Stimulated activated CD4-positive, alpha-beta T cell treated with anti-CD3 and anti-CD28 coated beads, Interleukin-15, amount 100 ng/mL, for 24 hours (primary cell): Measurements from ENCODE around the gene CFAP54.

Experiments used
- DNase-seq: peaks from one replicate; pipeline ENCODE4 v3.0.0-alpha.2; 2020

The CFAP54 gene

DNA sequence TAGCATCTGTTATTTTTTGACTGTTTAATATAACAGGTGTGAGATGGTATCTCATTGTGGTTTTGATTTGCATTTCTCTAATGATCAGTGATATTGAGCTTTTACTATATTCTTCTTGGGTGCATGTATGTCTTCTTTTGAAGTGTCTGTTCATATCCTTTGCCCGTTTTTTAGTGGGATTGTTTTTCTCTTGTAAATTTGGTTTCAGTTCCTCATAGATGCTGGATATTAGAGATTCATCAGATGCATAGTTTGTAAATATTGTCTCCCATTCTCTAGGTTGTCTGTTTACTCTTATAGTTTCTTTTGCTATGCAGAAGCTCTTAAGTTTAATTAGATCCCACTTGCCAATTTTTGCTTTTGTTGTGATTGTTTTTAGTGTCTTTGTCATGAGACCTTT, 368.8 kb downstream of the CFAP54 start:
- no peak for DNase-seq

DNA sequence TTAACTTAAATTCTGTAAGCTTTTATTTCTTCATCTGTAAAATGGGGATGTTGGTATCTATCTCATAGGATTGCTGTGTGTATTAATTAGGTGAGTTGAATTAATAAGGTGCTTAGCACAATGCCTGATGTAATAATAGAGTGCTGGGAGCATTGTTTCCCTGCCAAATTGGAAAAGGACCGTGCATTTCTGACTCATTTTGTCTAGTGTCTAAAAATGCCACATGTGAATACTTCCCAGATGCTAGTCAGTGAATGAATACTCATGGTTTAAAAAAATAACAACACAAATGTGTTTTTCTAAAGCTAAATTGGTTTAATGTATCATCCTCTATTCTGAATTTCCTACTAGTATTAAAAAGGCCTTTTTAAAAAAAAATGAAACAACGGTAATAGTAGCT, 372.3 kb downstream of the CFAP54 start:
- no peak for DNase-seq

DNA sequence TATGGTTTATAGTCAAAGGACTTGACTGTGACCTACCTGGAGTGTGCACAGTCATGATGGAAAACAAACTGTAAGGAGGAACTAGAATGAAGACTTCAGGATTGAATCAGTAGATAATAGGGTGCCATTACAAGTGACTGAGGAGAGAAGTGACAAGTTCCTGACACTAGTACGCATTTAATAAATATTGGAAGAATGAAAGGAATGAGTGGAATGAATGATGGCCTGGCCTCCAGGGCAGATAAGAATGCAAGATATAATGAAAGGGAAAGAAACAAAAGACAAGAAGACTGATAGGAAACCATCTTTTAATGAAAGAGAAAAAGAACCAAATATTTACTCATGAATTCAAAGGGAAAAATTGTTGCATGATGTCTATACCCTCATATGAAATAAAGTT, 372.9 kb downstream of the CFAP54 start:
- DNase-seq = no peak

DNA sequence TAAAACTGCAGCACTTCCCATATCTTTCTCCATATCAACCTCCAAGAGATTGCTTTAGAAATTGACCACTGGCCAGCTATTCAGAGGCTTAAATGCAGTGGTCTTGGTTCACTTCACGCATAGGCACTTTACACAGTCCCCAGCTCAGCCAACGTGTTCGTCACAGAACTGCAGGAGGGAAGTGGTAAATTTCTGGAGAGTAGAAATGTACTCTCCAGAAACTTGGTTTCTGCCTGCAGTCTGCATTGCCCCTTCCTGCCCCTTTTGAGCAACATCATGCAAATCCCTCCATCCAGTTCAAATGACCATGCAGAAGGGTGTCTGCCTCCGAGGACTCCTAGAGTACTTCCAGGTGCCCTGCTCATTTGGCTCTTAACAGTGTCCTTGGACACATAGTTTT, 375.0 kb downstream of the CFAP54 start:
- DNase-seq = no peak

DNA sequence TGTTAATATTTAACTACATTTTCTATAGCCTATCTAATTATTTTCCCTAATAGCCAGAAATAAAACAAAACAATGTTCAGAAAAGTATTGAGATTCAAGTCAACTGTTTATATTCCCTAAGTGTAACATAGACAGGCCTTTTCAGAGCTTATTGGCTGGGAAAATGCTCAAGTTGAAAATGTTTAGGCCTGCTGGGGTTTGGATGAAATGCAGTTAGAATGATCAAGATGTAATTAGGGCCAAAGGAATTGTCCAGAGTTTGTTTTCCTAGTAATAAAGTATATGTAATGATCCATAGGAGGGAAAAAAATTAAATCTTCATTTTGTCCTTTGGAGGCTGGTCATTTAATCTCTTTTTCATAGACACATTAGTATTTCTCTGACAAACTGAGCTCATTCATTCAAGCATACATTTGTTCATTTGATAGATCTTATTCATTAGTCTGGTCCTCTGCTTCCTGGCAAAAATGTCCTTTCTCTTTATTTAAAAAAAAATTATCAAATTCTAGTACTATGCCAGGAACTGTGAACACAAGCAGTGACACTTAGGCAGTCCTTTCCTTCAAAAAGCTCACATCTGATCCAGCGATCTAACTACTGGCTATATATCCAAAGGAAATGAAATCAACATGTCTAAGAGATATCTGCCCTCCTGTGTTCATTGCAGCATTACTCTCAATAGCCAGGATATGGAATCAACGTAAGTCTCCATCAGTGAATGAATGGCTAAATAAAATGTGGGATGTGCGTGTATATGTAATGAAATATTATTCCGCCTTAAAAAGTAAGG, 377.6 kb downstream of the CFAP54 start:
- no peak for DNase-seq

DNA sequence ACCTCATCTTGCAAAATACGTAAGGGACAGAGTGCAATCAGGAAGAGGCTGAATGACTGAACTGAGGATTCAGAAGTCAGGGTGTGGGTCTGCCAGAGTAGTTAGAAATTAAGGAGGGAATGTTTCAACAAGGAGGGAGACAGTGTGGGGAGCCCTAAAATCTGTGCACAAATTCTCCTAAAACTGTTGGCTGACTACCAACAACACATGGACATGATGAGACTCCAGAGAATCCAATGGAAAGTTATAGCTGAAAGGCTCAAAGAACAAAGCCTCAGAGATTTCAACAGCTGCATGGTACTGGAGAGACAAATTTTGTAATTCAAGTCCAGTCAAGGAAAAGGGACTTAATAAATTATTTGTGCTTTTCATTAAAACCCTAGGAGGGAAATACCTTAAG, 381.6 kb downstream of the CFAP54 start:
- no peak for DNase-seq

DNA sequence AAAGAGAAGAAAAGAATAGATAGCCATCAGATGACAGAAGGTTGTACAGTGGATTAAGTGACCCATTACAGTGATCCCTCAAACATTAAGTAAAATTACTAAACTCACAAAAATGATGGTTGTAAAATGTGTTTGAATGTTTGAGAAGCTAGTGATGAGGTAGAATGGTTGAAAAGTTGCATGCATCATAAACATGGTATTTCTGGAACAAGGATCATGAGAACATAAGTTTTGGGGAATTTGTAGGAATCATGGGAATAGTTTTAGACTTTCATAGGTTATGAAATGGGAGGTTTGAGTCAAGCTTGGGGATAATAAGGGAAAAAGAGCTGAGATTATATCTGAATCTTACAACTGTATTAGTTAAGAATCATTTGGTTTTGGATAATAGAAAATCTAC, 383.6 kb downstream of the CFAP54 start:
- DNase-seq = no peak

DNA sequence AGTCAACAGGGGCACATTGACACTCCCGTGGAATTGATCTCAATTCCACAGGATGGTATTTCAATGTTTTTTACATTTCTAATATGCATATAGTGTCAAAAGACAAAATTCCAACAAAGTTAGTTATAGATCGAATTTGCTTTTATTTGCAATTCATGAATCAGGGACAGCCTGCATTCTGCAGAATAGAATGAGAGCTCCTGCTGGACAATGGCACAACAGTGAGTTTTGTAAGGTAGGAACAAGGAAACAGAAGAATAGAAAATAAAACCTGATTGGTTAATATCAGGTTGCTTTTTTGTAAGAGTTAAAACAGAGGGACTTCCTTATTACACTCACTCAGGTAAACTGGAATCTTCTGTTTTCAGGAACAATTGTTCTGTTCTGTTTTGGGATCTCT, 384.8 kb downstream of the CFAP54 start:
- no peak for DNase-seq

DNA sequence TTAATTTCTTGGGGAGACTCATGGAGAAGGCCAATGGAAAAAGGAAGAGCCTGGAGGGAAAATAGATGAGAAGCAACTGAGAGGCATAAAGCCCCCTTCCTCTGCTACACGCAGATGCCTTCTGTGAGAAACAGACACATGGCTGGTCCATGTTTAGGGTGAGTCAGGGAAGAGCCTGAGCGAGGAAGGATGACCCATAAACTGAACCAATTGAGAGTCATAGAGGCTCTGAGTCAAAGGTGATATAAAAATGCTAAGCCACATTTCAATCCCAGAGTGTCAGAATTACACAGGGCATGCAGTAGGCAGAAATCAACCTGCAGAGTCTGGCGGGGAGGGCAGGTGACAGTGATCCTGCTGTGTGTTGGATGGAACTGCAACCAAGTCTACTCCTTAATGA, 387.6 kb downstream of the CFAP54 start:
- no peak for DNase-seq

DNA sequence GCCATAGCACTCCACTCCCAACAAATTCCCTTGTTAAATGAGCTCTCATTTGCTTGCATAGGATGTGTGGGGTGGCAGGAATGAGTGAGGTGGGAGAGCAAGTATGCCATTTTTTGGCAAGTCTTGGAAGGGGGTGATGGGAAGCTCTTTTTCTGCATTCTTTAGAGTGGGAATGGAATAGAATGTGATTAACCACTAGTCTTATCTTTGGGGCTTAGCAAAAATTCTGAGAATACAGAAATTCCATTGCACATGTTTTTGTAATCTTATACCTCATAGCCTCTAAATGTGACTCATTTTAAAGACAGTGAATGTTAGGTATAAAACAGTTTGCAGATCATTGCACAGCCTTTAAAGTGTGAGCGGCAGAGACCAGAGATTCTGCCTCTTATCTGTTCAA, 389.3 kb downstream of the CFAP54 start:
- no peak for DNase-seq

DNA sequence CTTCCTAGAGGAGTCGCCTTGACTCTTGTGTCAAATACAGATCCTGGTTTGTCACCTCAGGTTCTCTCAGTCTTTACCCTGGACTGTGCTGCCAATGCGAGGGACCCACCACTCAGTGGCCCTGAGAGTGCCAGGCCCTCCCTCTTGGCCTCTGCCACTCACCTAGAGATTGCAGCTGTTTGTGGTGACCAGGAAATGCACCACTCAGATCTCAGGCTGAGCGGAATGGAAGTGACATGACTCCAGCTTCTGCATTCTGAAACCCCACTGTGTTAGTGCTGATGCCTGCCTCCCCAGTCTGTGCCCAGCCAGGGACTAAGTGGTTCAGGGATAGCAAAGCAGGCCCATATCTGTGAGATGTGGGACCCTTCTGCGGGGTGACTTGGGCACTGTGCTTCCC, 389.9 kb downstream of the CFAP54 start:
- no peak for DNase-seq

DNA sequence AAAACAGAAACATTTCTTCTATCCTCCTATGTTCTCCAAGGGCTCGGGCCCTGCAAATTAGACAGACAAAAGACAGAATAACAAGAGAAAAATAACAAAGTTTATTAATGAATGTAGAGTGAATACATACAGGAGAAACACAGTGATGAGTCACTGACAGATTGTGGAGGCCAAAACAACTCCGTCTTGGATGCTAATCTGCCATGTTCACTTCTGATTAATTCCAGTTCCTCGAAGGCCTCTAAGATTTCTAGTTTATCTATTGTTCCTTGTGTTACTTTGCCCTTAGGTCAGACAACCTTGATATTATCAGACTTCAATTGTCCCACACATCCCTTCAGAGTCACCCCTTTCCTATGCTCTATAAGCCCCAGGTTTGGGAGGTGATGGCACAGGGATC, 390.8 kb downstream of the CFAP54 start:
- DNase-seq = no peak

DNA sequence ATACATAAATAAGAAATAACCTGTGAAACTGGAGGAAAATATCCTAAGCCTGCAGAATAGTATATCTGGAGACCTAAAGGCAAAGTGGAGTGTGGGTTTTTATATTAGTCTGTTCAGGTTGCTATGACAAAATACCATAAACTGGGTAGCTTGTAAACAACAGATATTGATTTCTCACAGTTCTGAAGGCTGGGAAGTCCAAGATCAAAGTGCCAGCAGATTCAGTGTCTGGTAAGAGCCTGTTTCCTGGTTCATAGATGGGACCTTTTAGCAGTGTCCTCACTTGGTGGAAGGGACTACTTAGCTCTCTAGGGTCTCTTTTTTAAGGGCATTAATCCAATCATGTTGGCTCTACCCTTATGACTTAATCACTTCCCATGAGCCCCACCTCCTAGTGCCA, 392.2 kb downstream of the CFAP54 start:
- no peak for DNase-seq

DNA sequence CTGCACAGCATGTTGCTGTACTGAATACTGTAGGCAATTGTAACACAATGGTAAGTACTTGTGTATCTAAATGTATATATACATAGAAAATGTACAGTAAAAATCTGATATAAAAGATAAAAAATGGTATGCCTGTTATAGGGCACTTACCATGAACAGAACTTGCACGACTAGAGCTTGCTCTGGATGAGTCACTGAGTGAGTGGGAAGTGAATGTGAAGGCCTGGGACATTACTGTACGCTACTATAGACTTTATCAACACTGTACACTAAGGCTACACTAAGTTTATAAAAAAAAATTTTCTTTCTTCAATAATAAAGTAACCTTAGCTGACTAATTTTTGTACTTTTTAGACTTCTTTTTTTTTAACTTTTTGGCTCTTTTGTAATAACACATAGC, 393.5 kb downstream of the CFAP54 start:
- DNase-seq = no peak

DNA sequence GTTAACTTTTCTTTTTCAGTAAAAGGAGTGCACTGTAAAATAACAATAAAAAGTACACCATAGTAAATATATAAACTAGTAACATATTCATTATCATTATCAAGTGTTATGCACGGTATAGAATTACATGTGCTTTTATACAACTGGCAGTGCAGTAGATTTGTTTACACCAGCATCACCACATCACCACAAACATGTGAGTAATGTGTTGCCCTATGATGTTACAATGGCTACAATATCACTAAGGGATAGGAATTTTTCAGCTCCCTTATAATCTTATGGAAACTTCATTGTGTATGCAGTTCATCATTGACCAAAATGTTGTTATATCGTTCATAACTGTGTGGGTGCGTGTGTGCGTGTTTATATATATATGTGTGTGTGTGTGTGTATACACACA, 394.2 kb downstream of the CFAP54 start:
- DNase-seq = no peak

DNA sequence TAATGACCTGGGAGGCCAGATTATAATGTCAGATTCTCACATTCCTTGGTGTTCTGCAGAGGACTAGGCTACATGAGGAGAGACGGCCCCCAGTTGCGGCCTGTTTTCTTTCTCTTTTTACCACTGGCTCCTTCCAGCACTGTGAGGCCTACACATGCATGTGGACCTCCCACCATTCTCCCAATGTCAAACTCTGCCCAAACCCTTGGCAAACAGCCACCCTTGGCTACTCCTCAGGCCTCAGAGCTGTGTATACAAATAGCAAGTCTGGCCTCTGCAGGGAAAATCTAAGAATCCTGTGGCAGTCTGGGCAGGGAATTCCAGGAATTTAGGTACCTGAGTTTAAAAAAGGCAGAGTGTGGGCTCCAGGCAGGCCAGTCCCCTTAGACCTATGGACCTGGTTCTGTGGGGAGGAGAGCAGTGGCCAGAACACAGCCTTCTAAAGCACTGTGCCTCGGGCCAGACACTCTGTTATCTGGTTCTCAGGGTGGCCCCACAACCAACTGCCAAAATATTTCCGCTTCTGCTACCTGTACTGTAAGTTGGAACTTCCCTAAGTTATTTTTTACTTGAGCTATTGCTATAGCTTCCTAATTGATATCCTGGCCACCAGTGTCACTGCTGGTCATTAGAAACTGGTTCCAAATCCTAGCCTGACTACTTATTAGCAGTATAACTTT, 397.8 kb downstream of the CFAP54 start:
- DNase-seq = no peak

DNA sequence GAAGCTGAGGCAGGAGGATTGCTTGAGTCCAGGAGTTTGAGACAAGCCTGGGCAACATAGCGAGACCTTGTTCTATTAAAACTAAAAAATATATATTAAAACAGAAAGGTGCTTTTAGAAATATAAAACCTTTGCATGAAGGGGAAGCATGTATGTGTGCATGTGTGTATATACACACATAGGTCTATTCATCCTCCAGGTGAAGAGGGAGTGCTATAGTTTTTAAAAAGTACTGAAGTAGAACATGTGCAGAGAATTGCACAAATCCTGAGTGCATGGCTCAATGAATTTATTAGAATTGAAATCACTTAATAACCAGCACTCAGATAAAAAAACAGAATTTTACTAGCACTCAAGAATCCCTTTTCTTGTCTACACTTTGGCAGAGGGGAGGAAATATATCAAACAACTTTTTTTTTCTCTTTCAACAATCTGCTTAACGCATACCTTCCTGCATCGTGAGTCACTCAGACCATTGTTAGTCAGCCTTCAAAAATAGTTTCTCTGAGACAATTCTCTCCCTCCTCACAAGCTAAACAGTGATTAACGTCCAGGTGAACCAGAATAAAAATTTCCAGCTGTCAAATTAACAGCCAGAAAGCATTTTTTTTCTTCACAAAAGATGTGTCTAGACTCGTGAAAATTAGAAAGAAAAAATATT, 400.0 kb downstream of the CFAP54 start:
- DNase-seq = no peak

DNA sequence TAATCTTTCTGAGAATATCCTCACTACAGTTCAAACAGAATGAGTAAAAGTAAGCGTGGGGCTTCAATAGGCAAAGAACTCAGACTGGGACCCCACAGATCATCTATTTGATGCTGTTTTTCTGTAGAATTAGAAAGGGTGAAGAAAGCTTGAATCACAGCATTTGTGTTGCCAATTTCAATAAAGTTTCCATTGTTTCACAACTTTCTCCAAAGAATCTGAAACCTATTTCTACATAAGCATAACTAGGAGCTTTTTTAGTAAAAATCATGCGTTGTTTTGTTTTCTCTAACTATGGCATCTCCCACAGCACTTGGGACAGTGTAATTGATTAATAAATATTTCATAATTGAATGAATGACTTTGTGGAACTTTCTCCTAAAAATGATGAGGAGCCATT, 401.0 kb downstream of the CFAP54 start:
- DNase-seq = no peak

DNA sequence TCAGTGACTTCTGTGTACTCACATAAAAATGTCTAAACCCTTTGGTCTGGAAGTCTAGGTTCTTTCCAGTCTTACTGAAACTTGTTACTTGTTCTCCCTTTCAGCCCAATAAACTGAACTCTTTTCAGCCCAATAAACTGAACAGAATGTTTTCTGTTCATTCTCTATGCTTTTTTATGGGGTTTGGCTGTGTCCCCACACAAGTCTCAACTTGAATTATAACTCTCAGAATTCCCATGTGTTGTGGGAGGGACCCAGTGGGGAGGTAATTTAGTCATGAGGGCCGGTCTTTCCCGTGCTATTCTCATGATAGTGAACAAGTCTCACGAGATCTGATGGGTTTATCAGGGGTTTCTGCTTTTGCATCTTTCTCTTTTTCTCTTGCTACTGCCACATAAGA, 402.7 kb downstream of the CFAP54 start:
- DNase-seq = no peak

DNA sequence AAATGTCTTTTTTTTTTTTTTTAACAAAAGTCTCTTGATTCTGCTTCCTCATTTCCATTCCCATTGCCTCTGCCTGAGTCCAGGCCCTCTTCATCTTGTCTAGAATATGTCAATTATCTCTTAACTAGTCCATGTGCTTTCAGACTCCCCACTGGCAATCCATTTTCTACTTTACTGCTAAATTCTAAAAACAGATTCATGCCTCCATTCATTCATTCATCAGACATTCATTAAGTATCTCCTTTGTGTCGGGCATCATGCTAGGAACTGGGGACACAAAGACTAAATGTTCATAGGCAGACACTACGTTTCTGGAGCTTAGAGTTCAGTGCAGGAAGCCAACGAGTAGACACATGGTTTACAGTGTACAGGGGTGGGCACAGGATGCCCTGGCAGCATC, 408.0 kb downstream of the CFAP54 start:
- no peak for DNase-seq

DNA sequence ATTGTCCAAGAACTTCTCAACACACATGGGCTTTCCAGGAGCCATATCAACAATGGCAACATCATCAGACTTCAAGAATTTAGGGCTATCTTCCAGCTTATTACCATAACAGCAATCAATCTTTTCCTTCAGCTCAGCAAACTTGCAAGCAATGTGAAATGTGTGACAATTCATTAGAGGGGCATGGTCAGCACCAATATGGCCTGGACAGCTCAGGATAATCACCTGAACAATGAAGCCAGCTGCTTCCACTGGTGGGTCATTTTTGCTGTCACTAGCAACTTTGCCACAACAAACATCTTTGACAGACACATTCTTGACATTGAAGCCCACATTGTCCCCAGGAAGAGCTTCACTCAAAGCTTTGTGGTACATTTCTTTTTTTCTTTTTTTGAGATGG, 411.8 kb downstream of the CFAP54 start:
- no peak for DNase-seq

DNA sequence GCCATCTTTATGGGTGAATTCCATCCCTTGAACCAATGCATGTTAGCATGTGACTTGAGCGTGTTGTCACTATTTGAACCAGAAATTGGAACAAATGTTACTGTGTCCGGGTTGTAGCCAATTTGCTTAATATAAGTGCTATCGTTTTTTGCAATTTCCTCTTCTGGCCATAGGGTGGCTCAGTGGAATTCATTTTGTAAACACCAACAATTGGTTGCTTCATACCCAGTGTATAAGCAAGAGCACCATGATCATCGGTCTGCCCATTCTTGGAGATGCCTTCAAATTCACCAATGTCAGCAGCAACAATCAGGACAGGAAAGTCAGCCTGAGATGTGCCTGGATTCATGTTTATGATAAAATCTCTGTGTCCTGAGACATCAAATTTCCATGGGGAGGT, 412.7 kb downstream of the CFAP54 start:
- no peak for DNase-seq

DNA sequence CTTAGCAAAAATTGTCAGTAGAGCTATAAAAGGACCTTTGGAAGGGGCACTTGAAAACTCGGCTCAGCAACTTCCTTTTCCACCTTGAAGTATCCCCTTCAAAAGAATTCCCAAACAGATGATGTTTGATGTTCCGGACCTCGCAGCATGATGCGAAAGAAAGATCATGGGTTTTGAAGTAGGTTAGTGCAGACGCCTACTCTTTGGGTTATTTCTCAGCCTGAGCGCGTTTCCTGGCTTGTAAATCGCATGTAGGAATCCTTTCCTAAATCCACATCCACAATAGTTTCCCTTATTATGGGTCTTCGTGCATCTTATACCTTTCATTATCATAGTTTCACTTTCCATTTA, 417.1 kb downstream of the CFAP54 start:
- peak; percentile 6 for DNase-seq

DNA sequence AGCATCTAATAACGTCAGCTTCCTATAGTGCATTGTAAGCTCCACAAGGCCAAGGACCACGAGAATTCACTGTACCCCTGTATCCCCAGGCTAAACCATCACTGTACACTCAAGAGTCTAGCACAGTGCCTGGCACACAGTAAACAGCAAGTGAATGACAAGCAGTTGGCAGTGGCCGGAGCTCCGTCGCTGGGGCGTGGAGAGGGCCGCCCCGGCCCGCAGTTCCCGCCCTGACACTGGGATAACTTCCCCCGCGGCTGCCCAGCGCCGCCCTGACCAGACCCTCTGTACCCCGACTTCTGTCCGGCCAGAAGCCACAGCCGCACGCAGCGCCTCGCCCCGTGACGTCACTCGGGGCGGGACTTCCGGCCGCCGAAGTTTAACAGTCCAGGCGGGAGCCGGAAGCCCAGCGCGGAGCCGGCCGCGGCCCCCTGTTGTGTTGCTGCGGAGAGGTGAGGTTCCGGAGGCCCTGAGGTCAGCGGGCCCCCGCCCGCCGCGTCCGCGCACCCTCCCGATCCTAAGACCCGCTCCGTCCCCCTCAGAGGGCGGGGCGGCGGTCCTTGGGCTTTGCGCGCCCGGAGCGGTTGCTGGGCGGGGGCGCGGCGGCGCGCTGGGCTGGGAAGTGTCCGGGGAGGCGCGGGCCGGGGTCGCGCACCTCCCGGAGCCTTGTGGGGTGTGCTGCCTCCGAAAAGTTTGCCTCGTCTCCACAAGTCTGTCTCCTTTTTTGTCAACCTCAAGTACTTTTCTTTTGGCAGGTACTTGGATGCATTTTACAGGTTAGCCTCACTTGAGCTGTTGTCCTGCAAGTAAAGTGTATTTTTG, 417.7 kb downstream of the CFAP54 start, which contains the start of gene NEDD1:
TSS of gene NEDD1 (plus strand) at position 409 of the 822 bp plus-strand sequence. CDS start 2,503 bp downstream, outside the sequence.
- DNase-seq = peak; percentile 89
